ENCODE data around the gene ATG5. TPM values are rescaled to one million over a fixed set of nuclear protein-coding genes. Genes with fewer than 3 reads are reported as not detected.
A peak's percentile ranks its signal among the peaks of the same experiment; 100 is the strongest.

The ATG5 gene
- total and polyA plus RNA-seq, 2 donors from 2014 or later: 26.5 to 31.6 TPM

GRCh38 chr6:106258726-106259125, 66.8 kb downstream of the ATG5 start:
- Histone ChIP-seq H3K9me3 (ENCODE audit: control insufficient read depth in 2 of 3, insufficient read depth in 1 of 3, low read length in 3 of 3) (no peaks in the 10 kb centered on the region), H3K36me3 (ENCODE audit: control insufficient read depth in 2 of 3, insufficient read depth in 3 of 3, low read length in 3 of 3) (no peaks in the 10 kb centered on the region), H3K4me3 (ENCODE audit: low read length in 3 of 3) (no peak overlapping the region), H3K4me1 (ENCODE audit: control insufficient read depth in 2 of 3, insufficient read depth in 2 of 3, low read depth in 1 of 3, low read length in 3 of 3) (no peaks in the 10 kb centered on the region), H3K27ac (ENCODE audit: low read depth in 2 of 2, low read length in 2 of 2) (no peak overlapping the region), H3K9ac (ENCODE audit: low read length in 3 of 3) (no peak overlapping the region), H3K27me3 (ENCODE audit: control insufficient read depth, insufficient read depth, low read length) (no peaks in the 10 kb centered on the region)
- FAIRE-seq: no peak
- intact Hi-C loops (cut with DNase I): no loop called here
- no peak for DNase-seq
- TF ChIP-seq, protein P1, sequence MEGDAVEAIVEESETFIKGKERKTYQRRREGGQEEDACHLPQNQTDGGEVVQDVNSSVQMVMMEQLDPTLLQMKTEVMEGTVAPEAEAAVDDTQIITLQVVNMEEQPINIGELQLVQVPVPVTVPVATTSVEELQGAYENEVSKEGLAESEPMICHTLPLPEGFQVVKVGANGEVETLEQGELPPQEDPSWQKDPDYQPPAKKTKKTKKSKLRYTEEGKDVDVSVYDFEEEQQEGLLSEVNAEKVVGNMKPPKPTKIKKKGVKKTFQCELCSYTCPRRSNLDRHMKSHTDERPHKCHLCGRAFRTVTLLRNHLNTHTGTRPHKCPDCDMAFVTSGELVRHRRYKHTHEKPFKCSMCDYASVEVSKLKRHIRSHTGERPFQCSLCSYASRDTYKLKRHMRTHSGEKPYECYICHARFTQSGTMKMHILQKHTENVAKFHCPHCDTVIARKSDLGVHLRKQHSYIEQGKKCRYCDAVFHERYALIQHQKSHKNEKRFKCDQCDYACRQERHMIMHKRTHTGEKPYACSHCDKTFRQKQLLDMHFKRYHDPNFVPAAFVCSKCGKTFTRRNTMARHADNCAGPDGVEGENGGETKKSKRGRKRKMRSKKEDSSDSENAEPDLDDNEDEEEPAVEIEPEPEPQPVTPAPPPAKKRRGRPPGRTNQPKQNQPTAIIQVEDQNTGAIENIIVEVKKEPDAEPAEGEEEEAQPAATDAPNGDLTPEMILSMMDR (IDR thresholded peaks at IDR 0.05; ENCODE audit: borderline replicate concordance, extremely low read depth, insufficient read depth): no peak

- H3K9me3 ChIP-seq (ENCODE audit: control insufficient read depth in 2 of 3, insufficient read depth in 1 of 3, low read length in 3 of 3): no peaks in the 10 kb centered on the region
- H3K4me3 ChIP-seq (ENCODE audit: low read length in 3 of 3): no peak overlapping the region
- no peak for FAIRE-seq
- H3K9ac ChIP-seq (ENCODE audit: low read length in 3 of 3): no peak overlapping the region
- H3K36me3 ChIP-seq (ENCODE audit: control insufficient read depth in 2 of 3, insufficient read depth in 3 of 3, low read length in 3 of 3): no peaks in the 10 kb centered on the region
- TF ChIP-seq, protein P1 (IDR thresholded peaks at IDR 0.05; ENCODE audit: borderline replicate concordance, extremely low read depth, insufficient read depth): no peak
- H3K27me3 ChIP-seq (ENCODE audit: control insufficient read depth, insufficient read depth, low read length): no peaks in the 10 kb centered on the region
- no peak for DNase-seq
- intact Hi-C loops (cut with DNase I): no loop called here
- no peak overlapping the region for H3K27ac ChIP-seq (ENCODE audit: low read depth in 2 of 2, low read length in 2 of 2)
- no peaks in the 10 kb centered on the region for H3K4me1 ChIP-seq (ENCODE audit: control insufficient read depth in 2 of 3, insufficient read depth in 2 of 3, low read depth in 1 of 3, low read length in 3 of 3)
Measured at GRCh38 chr6:106257195-106257594, 68.4 kb downstream of the ATG5 start.

- no peak for FAIRE-seq
- intact Hi-C loops (cut with DNase I): no loop called here
- TF ChIP-seq, protein P1 (IDR thresholded peaks at IDR 0.05; ENCODE audit: borderline replicate concordance, extremely low read depth, insufficient read depth): no peak
Measured at GRCh38 chr6:106256201-106256968, 69.2 kb downstream of the ATG5 start.

More at GRCh38 chr6:106256201-106256968, 69.2 kb downstream of the ATG5 start:
- H3K27ac ChIP-seq (ENCODE audit: low read depth in 2 of 2, low read length in 2 of 2): no peak overlapping the region
- DNase-seq: peak in 1 of 5 donors; percentile 4
- H3K27me3 ChIP-seq (ENCODE audit: control insufficient read depth, insufficient read depth, low read length): no peaks in the 10 kb centered on the region
- H3K9ac ChIP-seq (ENCODE audit: low read length in 3 of 3): no peak overlapping the region
- H3K36me3 ChIP-seq (ENCODE audit: control insufficient read depth in 2 of 3, insufficient read depth in 3 of 3, low read length in 3 of 3): no peaks in the 10 kb centered on the region
- no peak overlapping the region for H3K4me3 ChIP-seq (ENCODE audit: low read length in 3 of 3)
- no peaks in the 10 kb centered on the region for H3K9me3 ChIP-seq (ENCODE audit: control insufficient read depth in 2 of 3, insufficient read depth in 1 of 3, low read length in 3 of 3)
- no peaks in the 10 kb centered on the region for H3K4me1 ChIP-seq (ENCODE audit: control insufficient read depth in 2 of 3, insufficient read depth in 2 of 3, low read depth in 1 of 3, low read length in 3 of 3)

Measured in kidney (tissue), 14 donors.